Measurements from ENCODE around the gene KCNH1.

The KCNH1 gene

GRCh38 chr1:210706246-210706645 lies 427.7 kb downstream of the KCNH1 start:
- no peak for DNase-seq

GRCh38 chr1:210705086-210705485 lies 428.9 kb downstream of the KCNH1 start:
- no peak for DNase-seq

DNA sequence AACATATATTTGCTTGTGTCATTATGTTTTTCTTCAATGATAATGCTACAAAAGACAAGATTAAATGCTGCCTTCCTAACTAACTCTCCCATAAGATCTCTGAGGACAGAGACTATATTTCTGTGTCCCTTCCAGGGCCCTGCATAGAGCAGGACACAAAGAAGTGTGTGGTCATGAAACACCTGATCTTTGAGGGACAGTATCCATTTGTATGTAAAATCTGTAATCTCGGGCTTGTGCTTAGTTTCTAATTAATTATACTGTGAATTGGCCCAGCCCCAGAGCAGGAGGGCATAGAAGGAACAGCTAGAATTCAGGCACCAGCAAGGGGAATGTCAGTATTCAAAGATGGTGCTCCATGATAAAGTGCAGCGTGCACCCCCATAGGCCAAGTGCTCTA lies 430.4 kb downstream of the KCNH1 start:
- DNase-seq, result no peak

DNA sequence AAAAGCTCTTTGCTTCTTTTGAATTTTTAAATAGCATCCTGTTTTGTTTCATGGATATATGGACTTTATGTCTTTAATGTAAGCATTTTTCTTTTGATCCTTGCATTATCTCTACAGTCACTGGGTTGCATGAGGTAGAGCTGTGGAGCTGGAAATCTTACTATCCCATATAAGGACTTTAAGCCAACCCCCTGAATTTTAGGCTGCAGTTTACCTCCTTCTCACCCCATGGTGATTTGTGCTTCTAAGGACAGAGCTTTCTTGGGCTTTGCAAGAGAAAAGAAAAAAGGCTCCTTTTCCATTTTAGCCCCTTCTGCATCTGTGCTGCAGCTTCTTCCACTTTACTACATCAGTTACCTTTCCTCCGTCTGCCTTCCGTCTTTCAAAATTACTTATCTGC lies 431.4 kb downstream of the KCNH1 start:
- DNase-seq, result no peak

GRCh38 chr1:210700511-210700910 lies 433.4 kb downstream of the KCNH1 start:
- DNase-seq, result no peak

DNA sequence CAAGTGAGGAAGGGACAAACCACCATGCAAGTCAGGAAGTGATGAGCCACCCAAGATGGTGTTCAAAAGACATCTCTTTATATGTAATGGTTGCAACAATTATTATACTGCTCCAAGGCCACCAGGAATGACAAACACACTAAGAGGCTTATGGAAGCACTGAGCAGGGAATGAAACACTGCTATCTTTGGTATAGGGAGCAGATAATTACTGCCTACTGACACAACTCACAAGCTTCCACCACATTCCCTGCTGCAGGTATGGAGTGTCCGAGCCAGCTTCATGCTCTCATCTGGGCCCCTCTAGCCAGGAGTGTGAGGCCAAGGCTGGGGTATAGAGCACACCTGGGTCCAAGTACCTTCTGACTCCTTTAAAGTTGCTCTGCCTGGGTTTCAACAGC lies 433.9 kb downstream of the KCNH1 start:
- no peak for DNase-seq

- DNase-seq, result no peak
Observed at GRCh38 chr1:210698661-210699060, 435.3 kb downstream of the KCNH1 start.

DNA sequence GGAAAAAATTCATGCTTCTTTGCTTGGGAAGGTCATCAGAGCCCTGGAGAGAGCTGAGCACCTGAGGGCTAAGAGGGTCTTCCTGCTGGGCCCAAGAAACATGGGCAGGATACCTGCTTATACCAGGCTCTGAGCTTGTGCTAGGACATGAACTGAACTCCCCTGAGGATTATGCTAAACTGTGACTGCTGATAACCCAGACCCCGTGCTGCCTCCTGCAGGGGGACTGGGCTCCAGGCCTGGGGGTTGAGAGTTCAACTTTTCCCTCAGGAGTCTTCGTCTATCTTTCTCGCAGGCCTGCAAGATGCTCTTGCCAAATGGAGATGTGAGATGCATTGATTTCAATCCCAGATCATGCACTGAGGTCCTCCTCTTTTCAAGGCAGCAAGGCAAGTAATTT lies 436.8 kb downstream of the KCNH1 start:
- no peak for DNase-seq

- no peak for DNase-seq
Observed at GRCh38 chr1:210696709-210697108, 437.2 kb downstream of the KCNH1 start.

DNA sequence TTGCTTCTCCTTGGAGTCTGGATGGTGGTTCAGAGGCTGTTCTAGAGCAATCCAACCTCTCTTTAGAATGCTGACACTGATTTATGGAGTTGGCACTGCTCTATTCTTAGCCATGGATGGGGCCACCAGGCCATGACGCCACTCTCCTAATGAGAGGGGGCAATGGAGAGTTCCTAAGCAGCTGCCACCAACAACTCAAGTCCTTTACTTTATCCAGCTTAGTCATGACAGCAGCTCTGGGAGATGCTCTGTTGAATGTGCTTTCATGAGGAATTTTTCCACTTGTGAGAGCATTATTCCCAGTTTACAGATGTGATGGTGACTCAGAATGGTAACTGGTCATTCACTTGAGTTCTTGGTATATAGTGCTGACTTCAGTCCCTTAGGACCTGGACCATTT lies 438.9 kb downstream of the KCNH1 start:
- DNase-seq, result no peak

DNA sequence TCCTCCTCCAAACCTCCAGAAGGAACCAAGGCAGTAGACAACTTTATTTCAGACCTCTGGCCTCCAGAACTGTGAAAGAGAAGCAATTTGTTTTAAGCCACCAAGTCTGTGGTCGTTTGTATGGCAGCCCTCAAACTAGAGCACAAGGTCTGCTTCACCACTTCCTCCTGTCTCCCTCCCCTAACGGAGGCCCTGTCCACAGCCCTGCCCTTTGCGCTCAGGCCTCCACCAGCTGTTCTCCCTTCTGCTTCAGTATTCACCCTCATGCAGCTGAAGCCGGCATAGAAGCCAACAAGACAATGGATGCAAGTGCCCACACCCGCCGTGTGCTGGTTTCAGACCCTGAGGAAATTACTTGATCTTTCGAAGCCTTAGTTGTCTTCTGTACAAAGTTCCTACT lies 441.2 kb downstream of the KCNH1 start:
- no peak for DNase-seq

DNA sequence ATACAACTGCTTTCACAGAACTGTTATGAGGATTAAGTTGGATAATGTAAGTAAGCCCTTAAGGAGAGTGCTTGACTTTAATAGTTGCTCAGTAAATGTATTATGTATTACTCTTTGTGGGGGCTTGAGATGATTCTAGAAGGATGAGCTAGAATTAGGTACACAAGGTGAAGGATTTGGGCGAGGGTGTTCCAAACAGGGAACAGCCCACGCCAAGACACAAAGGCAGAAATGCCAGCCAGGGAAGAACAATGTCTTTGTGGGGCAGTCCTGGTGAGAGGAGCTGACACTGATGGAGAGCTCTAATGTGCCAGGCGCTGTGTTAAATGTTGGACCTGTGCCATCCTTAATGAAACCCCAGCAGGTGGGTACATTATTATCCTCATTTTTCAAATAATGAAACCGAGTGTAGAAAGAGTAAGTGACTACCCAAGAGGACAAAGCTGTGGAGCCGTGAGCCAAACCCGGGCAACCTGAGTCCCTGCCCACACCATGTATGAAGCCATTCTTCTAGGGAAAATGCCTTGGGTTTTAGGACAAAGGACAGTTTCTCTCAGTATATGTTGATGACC lies 442.8 kb downstream of the KCNH1 start:
- no peak for DNase-seq

DNA sequence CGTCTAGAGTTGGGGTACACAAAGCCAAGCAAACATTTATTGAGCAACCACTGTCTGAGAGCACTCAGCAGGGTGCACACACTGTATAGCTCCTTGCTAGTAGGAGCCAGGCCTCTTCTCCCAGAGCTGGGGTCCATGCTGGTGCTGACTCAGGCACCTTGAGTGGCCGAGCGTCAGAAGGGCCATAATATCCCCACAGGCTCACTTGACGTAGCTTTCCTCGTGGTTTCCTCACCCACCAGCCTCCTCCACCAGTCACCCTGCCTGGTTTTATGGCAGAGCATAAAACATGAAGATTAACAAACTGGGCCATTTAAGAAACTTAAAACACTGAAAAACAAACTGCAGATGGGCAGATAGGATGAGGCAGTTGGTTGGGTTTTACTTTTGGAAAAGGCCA lies 443.7 kb downstream of the KCNH1 start:
- no peak for DNase-seq

GRCh38 chr1:210689826-210690225 lies 444.1 kb downstream of the KCNH1 start:
- no peak for DNase-seq

- DNase-seq, result no peak
Observed at GRCh38 chr1:210688512-210689234, 445.3 kb downstream of the KCNH1 start.

DNA sequence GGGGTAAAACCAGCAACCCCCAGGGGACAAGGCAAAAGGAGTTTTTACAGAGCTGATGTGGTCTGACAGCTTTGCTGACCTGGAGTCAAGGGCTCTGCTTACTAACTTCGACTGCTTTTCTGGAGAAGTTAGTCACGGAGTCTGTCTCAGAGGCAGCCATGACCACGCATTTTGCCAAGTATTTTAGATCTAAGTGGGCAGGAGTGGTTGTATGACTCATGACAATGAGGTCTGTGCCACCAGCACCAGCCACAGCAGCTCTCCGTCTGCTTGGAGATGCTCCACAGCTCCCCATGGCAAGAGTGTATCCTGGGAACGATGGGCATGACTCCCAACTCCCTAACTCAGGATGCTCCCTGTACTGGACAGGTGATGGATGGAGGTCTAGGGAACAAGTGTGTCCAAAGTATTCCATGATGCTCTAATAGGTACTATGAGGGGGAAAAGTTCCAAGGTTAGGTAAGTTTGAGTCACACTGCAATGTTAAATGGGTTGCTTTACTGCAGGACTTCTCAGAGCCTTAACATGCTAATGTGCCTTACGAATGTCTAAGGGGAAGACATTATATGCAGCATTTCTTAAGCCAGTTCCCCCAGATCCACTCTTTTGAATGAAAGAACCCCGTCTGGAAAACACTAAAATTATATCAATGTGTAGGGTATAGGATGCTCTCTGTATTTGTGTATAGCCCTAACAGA lies 446.2 kb downstream of the KCNH1 start:
- no peak for DNase-seq

GRCh38 chr1:210686841-210687240 lies 447.1 kb downstream of the KCNH1 start:
- DNase-seq, result no peak

DNA sequence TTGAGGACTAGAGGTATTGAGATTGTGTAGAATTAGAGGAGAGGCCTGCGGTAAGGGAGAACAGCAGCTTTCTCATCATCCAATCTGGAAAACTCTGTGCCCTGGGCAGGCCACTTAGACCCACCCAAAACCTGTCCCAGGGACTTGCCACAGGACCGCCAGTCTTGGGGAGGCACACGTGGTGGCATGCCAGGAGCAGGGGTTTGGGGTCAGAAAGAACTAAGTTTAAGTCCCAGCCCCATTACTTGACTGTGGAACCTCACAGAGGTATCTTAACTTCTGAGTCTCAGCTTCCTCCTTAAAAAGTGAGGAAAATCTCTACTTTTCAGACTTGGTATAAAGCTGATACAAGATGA lies 448.7 kb downstream of the KCNH1 start:
- no peak for DNase-seq

DNA sequence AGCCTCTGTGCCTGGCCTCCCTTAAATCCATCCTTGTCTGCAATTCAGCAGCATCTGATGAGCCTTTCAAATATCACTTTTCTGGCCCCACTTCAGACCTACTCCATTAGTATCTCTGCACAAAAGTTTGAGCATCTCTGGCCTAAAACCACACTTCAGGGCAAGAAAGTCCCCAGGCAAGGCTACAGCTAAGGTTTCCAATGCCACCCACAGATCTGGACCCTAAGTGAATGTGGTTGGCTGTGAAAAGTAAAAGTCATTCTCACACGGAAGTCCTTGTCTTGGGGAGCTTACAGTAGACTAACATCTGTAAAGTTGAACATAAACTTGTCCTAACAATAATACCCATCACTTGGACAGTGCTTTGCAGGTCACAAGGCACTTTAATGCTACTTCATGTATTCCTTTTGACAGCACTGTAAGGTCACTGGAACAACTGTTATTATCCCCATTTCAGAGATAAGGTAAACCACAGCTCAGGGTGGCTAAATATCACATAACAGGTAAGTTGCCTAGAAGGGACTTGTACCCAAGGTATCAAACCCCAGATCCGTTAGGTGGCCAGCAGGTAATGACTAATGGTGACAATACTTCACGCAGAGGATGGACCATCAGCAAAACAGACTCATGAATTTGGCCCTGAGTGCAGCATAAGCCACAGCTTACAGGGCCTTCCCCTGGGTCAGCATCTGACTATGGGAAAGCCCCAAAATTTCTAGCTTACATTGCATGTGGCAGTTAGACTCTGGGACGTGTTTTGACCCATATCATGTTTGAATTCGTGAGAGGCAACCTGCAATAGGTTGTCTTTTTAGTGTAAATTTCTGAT lies 449.3 kb downstream of the KCNH1 start:
- DNase-seq, result no peak

DNA sequence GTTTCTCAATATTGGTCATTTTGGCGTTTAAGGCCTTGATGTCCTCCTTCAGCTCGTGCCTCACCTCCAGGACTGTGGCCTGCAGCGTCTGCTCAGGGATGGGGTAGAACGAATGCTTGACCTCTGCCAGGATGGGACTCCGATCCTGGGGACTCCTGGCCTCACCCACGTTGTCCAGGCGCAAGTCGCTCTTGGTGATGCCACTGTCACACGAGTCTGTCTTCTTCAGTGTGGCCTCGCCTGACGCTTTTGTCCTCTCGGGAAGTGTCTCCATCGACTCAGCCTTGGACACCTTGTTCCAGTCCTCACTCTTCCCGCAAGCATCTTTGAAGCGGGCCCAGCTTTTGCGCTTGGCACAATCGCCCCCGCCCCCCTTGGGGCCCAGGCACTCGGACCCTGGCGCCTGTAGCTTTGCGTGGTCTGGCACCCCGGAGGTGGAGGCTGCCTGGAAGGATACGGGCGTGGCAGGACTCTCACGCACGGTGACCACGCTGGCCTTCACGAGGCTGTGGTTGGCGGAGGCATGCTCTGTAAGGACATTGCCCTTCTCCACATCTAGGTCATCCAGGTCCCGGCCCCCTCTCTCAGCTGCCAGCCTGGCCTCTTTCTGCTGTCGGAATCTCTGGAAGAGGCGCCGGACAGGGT lies 450.4 kb downstream of the KCNH1 start:
- DNase-seq, result no peak

DNA sequence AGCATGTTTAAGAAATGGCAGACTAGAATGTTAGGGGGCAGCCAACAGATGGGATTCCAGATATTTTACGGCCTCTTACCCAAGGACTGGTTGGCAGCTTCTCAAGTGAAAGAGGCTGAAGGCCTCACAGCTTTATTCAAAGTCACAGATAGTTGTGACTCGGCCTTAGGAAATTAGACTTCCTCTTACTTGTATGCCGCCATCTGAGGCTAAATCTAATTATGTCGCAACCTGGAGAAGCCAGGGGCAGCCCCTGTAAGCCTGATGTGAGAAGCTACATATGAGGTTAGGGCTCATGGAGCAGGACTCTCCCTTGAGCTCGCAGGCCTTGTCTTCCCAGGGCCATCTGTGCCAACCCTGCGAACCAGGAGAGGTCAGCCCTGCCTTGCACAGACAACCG lies 452.8 kb downstream of the KCNH1 start:
- DNase-seq, result no peak

DNA sequence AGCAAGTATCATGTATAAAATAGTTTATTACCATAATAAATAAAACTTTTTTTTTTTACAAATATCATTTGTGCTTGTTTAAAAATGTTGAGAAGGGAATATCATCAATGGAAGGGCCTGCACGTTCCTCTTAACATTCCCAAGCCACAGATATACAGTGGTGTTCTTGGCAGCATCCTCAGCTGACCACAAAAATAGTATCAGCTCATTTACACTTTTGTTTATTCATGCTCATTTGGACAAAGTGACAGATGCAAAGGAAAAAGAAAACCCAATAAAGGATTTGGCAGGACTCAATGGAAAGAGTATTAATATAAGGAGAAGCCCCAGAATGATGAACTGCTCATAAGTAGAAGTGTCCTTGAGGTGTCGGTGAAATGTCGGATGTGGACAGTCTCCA lies 455.6 kb downstream of the KCNH1 start:
- DNase-seq, result no peak

GRCh38 chr1:210677533-210677932 lies 456.4 kb downstream of the KCNH1 start:
- DNase-seq, result no peak
